Measurements from ENCODE around the gene MYH14.
"Not testable (repeated sequence)": the region's sequence is repeated elsewhere in the genome, so short reads cannot be mapped to it uniquely, and the experiment has no call there.

Gene MYH14

DNA sequence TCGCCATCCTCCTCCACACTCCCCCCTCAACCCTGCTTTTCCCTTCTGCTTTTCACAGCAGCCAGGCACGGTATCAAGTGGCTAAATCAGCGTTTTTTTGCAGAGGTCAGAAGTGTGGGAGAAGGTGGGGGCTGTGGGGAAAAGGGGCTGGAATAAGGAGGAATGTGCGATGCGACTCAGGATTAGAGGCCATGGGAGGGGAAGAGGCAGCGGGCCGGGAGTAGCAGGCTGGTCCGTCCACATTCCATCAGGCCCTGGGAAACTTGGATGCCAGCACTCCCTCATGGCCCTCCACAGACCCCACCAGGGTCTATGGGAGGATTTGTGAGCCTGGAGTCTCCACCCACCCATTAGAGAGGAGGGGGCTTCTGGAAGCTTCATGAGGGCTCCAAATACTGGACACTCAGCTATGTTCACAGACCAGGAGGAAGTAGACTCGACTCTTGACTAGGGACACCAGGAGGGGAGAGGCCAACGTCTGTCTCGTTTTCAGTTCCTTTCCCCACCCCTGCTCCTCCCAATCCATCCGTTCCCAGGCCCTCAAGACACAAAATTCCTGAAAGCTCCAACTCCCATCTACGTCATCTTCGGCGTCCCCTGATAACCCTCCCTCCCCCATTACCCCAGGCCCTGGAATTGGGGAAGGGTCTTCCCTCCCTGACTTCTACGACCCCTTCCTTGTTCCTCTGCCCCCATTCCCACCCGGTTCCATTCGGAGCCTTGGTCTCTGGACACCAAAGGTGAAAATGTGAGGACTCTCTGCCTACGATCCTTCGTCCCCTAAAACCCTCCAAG, 129.0 kb downstream of the MYH14 start:
- CTCF ChIA-PET = no interaction called here
- POLR2A ChIA-PET = no interaction called here
- peaks cover 0 to 55% (median 30%) of the 10 kb centered on the region in 5 experiments for H3K27me3 ChIP-seq (replicated peaks in 2 of 5; ENCODE audit: control insufficient read depth in 4 of 5, insufficient read depth in 5 of 5, low read length in 4 of 5)
- H3K4me3 ChIP-seq (ENCODE audit: control insufficient read depth in 1 of 7, extremely low read depth in 1 of 7, insufficient read depth in 4 of 7, low read depth in 2 of 7, low read length in 6 of 7) = peak overlapping the region in 2 of 7 experiments; percentile 74 to 83
- H3K27ac ChIP-seq (ENCODE audit: insufficient read depth in 1 of 2, low read depth in 1 of 2, low read length in 2 of 2, poor library complexity in 1 of 2, severe bottlenecking in 2 of 2) = peak overlapping the region in 1 of 2 experiments; percentile 58
- peaks cover 0 to 11% (median 7%) of the 10 kb centered on the region in 5 experiments for H3K9me3 ChIP-seq (ENCODE audit: control extremely low read depth in 1 of 5, control insufficient read depth in 4 of 5, insufficient read depth in 2 of 5, low read depth in 1 of 5, low read length in 4 of 5)
- whole genome bisulfite sequencing (ENCODE audit: insufficient coverage) = 11% methylated on average over 11 of the region's 20 CpGs
- DNase-seq = no peak
- H3K36me3 ChIP-seq (ENCODE audit: control insufficient read depth in 4 of 4, insufficient read depth in 4 of 4, low read length in 3 of 4) = no peaks in the 10 kb centered on the region
- peaks cover 2 to 49% (median 29%) of the 10 kb centered on the region in 4 experiments for H3K4me1 ChIP-seq (ENCODE audit: control extremely low read depth in 1 of 4, control insufficient read depth in 4 of 4, insufficient read depth in 4 of 4, low read length in 3 of 4)

DNA sequence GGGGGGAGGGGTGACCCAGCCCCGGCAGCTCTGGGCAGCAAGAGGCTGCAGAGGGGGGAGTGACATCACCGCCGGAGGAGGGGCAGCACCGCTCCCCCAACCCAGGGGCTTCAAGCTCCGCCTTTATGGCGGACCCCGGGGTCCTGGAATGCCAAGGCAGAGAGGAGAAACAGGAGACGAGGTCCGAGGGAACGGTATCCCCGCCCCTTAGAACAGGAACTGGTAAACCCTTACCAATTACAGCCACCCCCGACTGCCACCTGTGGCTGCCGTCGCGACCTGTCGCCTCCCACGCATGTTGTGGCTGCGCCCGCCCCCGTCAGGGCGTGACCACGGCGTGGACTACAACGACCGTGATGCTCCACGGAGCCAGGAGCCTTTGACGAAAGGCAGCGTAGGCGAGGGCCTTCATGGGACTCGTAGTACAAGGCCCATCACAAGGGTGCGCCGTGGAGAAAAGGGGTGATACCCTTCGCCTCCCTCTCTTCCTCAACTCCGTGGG, 129.9 kb downstream of the MYH14 start:
- CTCF ChIA-PET = no interaction called here
- DNase-seq = peak; percentile 88 to 93 (median 92)
- POLR2A ChIA-PET = no interaction called here
- peaks cover 0 to 47% (median 26%) of the 10 kb centered on the region in 5 experiments for H3K27me3 ChIP-seq (replicated peaks in 2 of 5; ENCODE audit: control insufficient read depth in 4 of 5, insufficient read depth in 5 of 5, low read length in 4 of 5)
- peak overlapping the region in 6 of 7 experiments; percentile 46 to 83 (median 64) for H3K4me3 ChIP-seq (ENCODE audit: control insufficient read depth in 1 of 7, extremely low read depth in 1 of 7, insufficient read depth in 4 of 7, low read depth in 2 of 7, low read length in 6 of 7)
- no peaks in the 10 kb centered on the region for H3K36me3 ChIP-seq (ENCODE audit: control insufficient read depth in 4 of 4, insufficient read depth in 4 of 4, low read length in 3 of 4)
- 4% methylated on average over 30 of the region's 34 CpGs for WGBS (ENCODE audit: insufficient coverage)
- H3K4me1 ChIP-seq (ENCODE audit: control extremely low read depth in 1 of 4, control insufficient read depth in 4 of 4, insufficient read depth in 4 of 4, low read length in 3 of 4) = peaks cover 2 to 49% (median 29%) of the 10 kb centered on the region in 4 experiments
- peak overlapping the region in 1 of 2 experiments; percentile 58 for H3K27ac ChIP-seq (ENCODE audit: insufficient read depth in 1 of 2, low read depth in 1 of 2, low read length in 2 of 2, poor library complexity in 1 of 2, severe bottlenecking in 2 of 2)
- peaks cover 0 to 11% (median 7%) of the 10 kb centered on the region in 5 experiments for H3K9me3 ChIP-seq (ENCODE audit: control extremely low read depth in 1 of 5, control insufficient read depth in 4 of 5, insufficient read depth in 2 of 5, low read depth in 1 of 5, low read length in 4 of 5)

DNA sequence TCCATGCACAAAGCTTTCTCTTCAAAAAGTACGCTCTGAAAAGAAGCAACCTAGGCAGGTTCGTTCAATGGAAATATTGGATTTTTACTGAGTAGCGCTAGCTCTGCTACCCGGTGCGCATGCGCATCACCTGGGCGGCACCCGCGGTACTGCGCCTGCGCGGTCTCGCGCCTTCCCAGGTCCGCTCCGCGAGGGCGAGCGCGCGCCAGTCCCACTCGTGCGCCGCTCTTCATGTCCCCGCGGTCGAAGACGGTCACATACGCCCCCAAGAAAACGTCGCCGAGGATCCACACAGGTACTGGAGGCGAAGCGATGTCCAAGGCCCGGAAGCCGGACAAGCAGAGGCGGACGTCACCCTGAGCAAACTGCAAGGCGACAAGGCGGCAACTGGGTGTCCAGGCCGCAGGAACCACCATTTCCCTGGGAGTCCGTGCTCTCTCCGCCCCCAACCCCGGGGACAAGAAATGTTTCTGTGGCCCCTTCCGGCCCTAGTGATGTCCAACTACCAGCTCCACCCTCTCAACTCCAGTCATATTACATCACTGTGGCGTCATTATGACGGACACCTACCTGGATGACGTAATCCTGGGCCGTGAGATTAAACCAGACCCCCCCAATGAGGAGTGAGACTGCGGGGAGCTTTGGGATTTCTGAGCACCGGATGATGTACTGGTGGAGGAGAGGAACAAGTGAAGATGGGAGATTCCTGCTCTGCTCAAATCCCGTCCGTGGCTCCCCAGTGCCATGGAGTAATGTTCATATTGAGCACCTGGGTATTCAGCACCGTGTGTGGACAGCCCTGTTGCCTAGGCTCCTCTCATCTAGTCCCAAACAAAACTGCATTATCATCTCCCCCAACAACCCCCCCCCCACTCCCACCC, 130.6 kb downstream of the MYH14 start:
- Histone ChIP-seq H3K27ac (ENCODE audit: insufficient read depth in 1 of 2, low read depth in 1 of 2, low read length in 2 of 2, poor library complexity in 1 of 2, severe bottlenecking in 2 of 2) (peak overlapping the region in 1 of 2 experiments; percentile 58), H3K36me3 (ENCODE audit: control insufficient read depth in 4 of 4, insufficient read depth in 4 of 4, low read length in 3 of 4) (no peaks in the 10 kb centered on the region), H3K27me3 (replicated peaks in 2 of 5; ENCODE audit: control insufficient read depth in 4 of 5, insufficient read depth in 5 of 5, low read length in 4 of 5) (peaks cover 0 to 43% (median 26%) of the 10 kb centered on the region in 5 experiments), H3K9me3 (ENCODE audit: control extremely low read depth in 1 of 5, control insufficient read depth in 4 of 5, insufficient read depth in 2 of 5, low read depth in 1 of 5, low read length in 4 of 5) (peaks cover 0 to 11% (median 7%) of the 10 kb centered on the region in 5 experiments), H3K4me3 (ENCODE audit: control insufficient read depth in 1 of 7, extremely low read depth in 1 of 7, insufficient read depth in 4 of 7, low read depth in 2 of 7, low read length in 6 of 7) (peak overlapping the region; percentile 13 to 83 (median 55)), H3K4me1 (ENCODE audit: control extremely low read depth in 1 of 4, control insufficient read depth in 4 of 4, insufficient read depth in 4 of 4, low read length in 3 of 4) (peaks cover 2 to 46% (median 27%) of the 10 kb centered on the region in 4 experiments)
- CTCF ChIA-PET = no interaction called here
- POLR2A ChIA-PET = no interaction called here
- peak in 1 of 3 donors; percentile 74 for DNase-seq
- WGBS (ENCODE audit: insufficient coverage) = 12% methylated on average over 44 of the region's 54 CpGs

DNA sequence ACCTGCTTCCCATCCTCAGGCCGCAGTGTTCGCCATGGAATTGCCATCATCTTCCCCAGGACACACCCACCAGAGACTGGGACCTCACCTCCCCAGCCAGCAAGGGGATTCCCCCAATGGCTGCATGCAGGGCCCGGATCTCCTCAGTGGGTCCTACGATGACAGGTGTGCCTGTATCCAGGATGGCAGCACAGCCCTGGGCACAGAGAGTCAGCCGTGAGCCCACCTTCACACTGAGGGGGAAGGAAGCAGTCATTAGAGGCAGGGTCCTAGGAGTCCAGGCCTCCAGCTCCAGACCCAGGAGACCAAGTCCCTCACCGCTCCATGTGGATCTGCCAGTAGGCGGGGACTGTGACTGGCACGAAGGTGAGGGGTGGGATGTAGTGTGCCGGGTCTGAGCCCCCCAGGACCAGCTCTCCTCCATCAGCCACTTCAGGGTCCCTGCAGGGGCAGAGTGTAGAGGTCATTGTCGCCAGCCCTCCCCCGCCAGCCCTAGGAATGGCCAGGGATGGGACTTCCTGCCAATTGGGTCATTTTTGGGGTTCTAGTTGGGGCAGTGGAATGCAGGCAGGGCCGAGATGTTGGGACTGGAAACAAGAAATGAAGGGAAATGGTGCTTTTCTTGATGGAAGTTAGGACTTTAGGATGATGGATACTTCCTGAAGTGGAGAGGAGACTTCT, 131.5 kb downstream of the MYH14 start:
- CTCF ChIA-PET = no interaction called here
- no peak for DNase-seq
- H3K27ac ChIP-seq (ENCODE audit: insufficient read depth in 1 of 2, low read depth in 1 of 2, low read length in 2 of 2, poor library complexity in 1 of 2, severe bottlenecking in 2 of 2) = no peak overlapping the region
- no peak overlapping the region for H3K4me3 ChIP-seq (ENCODE audit: control insufficient read depth in 1 of 7, extremely low read depth in 1 of 7, insufficient read depth in 4 of 7, low read depth in 2 of 7, low read length in 6 of 7)
- H3K9me3 ChIP-seq (ENCODE audit: control extremely low read depth in 1 of 5, control insufficient read depth in 4 of 5, insufficient read depth in 2 of 5, low read depth in 1 of 5, low read length in 4 of 5) = peaks cover 0 to 8% (median under 1%) of the 10 kb centered on the region in 5 experiments
- no peaks in the 10 kb centered on the region for H3K36me3 ChIP-seq (ENCODE audit: control insufficient read depth in 4 of 4, insufficient read depth in 4 of 4, low read length in 3 of 4)
- peaks cover 2 to 39% (median 22%) of the 10 kb centered on the region in 4 experiments for H3K4me1 ChIP-seq (ENCODE audit: control extremely low read depth in 1 of 4, control insufficient read depth in 4 of 4, insufficient read depth in 4 of 4, low read length in 3 of 4)
- POLR2A ChIA-PET = no interaction called here
- 96% methylated on average over 8 of the region's 12 CpGs for WGBS (ENCODE audit: insufficient coverage)
- peaks cover 0 to 35% (median 23%) of the 10 kb centered on the region in 5 experiments for H3K27me3 ChIP-seq (replicated peaks in 2 of 5; ENCODE audit: control insufficient read depth in 4 of 5, insufficient read depth in 5 of 5, low read length in 4 of 5)

DNA sequence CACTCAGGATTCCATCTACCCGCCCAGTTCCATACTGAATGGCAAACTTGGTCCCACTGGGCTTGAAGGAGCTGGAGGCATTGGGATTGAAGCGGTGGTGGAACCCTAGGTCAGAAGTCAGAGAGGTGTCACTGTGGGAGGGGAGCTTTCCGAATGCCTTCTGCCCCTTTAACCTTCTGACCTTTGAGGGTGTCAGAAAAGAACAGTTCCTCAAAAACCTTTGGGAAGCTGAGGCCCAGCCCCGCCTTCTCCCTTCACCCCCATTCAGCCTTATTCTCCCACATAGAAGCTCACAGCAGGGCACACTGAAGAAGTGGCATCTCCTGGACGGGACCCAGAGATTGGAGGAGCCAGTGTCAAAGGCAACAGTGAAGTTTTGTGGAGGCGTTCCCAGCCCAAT, 133.6 kb downstream of the MYH14 start:
- POLR2A ChIA-PET; DNase-seq; H3K4me3 ChIP-seq (ENCODE audit: control insufficient read depth in 1 of 7, extremely low read depth in 1 of 7, insufficient read depth in 4 of 7, low read depth in 2 of 7, low read length in 6 of 7); H3K27ac ChIP-seq (ENCODE audit: insufficient read depth in 1 of 2, low read depth in 1 of 2, low read length in 2 of 2, poor library complexity in 1 of 2, severe bottlenecking in 2 of 2); H3K9me3 ChIP-seq (ENCODE audit: control extremely low read depth in 1 of 5, control insufficient read depth in 4 of 5, insufficient read depth in 2 of 5, low read depth in 1 of 5, low read length in 4 of 5); H3K36me3 ChIP-seq (ENCODE audit: control insufficient read depth in 4 of 4, insufficient read depth in 4 of 4, low read length in 3 of 4): not testable (repeated sequence)
- H3K27me3 ChIP-seq (replicated peaks in 2 of 5; ENCODE audit: control insufficient read depth in 4 of 5, insufficient read depth in 5 of 5, low read length in 4 of 5) = peaks cover 0 to 19% (median 13%) of the 10 kb centered on the region in 5 experiments
- CTCF ChIA-PET = interaction anchor here (1.1 kb wide), 1 partner anchor 14 kb away, joined by 3 read pairs; no protein-coding TSS in a partner anchor
- 100% methylated on average over 1 of the region's 6 CpGs for WGBS (ENCODE audit: insufficient coverage)
- H3K4me1 ChIP-seq (ENCODE audit: control extremely low read depth in 1 of 4, control insufficient read depth in 4 of 4, insufficient read depth in 4 of 4, low read length in 3 of 4) = peaks cover 0 to 21% (median 14%) of the 10 kb centered on the region in 4 experiments

DNA sequence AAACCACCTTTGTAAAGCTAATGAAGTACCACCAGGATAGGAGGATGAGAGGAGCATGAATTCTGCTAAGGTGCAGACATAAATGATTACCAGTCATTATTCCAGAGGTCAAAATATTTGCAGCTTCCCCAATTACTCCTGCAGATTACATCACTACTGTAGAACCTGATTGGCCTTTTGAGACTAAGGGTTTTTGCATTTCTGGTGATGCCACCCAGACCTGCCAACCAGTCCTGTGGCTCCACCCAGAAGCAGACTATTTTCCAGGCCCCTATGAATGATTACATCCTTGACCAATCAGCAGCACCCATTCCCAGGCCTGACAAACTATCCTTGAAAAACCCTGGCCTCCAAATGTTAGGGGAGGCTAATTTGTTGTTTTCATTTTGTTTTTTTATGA, 136.9 kb downstream of the MYH14 start:
- no peak overlapping the region for H3K27ac ChIP-seq (ENCODE audit: insufficient read depth in 1 of 2, low read depth in 1 of 2, low read length in 2 of 2, poor library complexity in 1 of 2, severe bottlenecking in 2 of 2)
- H3K4me3 ChIP-seq (ENCODE audit: control insufficient read depth in 1 of 7, extremely low read depth in 1 of 7, insufficient read depth in 4 of 7, low read depth in 2 of 7, low read length in 6 of 7) = no peak overlapping the region
- no peak for DNase-seq
- peaks cover 0 to 1% (median 0%) of the 10 kb centered on the region in 5 experiments for H3K27me3 ChIP-seq (replicated peaks in 2 of 5; ENCODE audit: control insufficient read depth in 4 of 5, insufficient read depth in 5 of 5, low read length in 4 of 5)
- peaks cover 0 to 13% (median 7%) of the 10 kb centered on the region in 5 experiments for H3K9me3 ChIP-seq (ENCODE audit: control extremely low read depth in 1 of 5, control insufficient read depth in 4 of 5, insufficient read depth in 2 of 5, low read depth in 1 of 5, low read length in 4 of 5)
- CTCF ChIA-PET = no interaction called here
- H3K36me3 ChIP-seq (ENCODE audit: control insufficient read depth in 4 of 4, insufficient read depth in 4 of 4, low read length in 3 of 4) = no peaks in the 10 kb centered on the region
- POLR2A ChIA-PET = interaction anchor here (0.8 kb wide), 1 partner anchor 11 kb away, joined by 4 read pairs; no protein-coding TSS in a partner anchor
- no peaks in the 10 kb centered on the region for H3K4me1 ChIP-seq (ENCODE audit: control extremely low read depth in 1 of 4, control insufficient read depth in 4 of 4, insufficient read depth in 4 of 4, low read length in 3 of 4)
